Measurements from ENCODE around the gene FEN1.

GRCh38 chr11:61820174-61820573, 27.5 kb downstream of the FEN1 start:
- TF ChIP-seq FOXP2 (optimal IDR thresholded peaks at IDR 0.05; ENCODE audit: control extremely low read depth, extremely low read length, insufficient read depth) (no peak), POLR2AphosphoS5 (IDR thresholded peaks at IDR 0.05; ENCODE audit: borderline replicate concordance, low read depth, low read length) (no peak), EZH2 (IDR thresholded peaks at IDR 0.05) (no peak)

All from SK-N-MC (cell line).